ENCODE results near the gene ME3.

Gene ME3

GRCh38 chr11:86672007-86672621, at the start of gene ME3:
Gene ME3, minus strand, starts transcription at chr11:86672616.
- peak; percentile 37 for DNase-seq

DNA sequence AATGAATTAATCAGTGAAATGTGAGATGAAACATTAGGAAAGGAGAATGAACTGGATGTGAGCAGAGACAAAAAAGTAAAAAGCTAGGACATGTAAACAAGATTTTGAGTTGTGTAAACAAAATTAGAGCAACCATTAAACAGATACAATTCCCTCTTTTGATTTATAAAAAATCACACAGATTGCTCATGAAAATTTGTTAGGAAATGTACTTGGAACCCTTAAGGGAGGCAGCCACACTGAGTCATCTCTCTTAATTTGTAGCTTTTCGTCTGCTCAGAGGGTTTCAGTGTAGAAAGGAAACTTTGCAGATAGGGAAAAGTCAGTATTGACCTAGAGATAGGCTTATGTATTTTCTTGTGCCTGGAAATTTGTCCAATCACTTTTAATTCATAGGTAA, 49.6 kb upstream of the ME3 start:
- DNase-seq: peak; percentile 76

- peak; percentile 59 for DNase-seq
Observed at GRCh38 chr11:86720546-86720945, 48.1 kb upstream of the ME3 start.

- DNase-seq: peak; percentile 98
Observed at GRCh38 chr11:86719781-86720463, 47.5 kb upstream of the ME3 start.

- no peak for DNase-seq
Observed at GRCh38 chr11:86718999-86719398, 46.6 kb upstream of the ME3 start.

GRCh38 chr11:86718521-86718920, 46.1 kb upstream of the ME3 start:
- DNase-seq: no peak

GRCh38 chr11:86717817-86718501, 45.5 kb upstream of the ME3 start:
- no peak for DNase-seq

GRCh38 chr11:86715611-86716010, 43.2 kb upstream of the ME3 start:
- no peak for DNase-seq

GRCh38 chr11:86713552-86713951, 41.1 kb upstream of the ME3 start:
- no peak for DNase-seq

GRCh38 chr11:86710936-86711335, 38.5 kb upstream of the ME3 start:
- no peak for DNase-seq

DNA sequence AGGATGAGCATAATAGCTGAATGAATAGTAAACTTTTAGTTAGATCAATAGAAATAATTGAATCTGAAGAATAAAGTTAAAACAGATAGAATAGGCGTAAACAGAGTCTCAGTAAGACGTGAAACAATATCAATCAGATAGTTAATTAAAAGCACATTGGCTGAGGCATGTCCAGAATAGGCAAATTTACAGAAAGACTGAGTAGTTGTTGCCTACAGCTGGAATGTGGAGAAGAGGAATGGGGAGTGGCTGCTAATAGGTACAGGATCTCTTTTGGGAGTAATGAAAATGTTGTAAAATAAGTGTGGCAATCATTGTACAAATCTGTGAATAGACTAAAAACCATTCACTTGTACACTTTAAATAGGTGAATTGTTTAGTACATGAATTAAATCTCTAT, 36.3 kb upstream of the ME3 start:
- no peak for DNase-seq

DNA sequence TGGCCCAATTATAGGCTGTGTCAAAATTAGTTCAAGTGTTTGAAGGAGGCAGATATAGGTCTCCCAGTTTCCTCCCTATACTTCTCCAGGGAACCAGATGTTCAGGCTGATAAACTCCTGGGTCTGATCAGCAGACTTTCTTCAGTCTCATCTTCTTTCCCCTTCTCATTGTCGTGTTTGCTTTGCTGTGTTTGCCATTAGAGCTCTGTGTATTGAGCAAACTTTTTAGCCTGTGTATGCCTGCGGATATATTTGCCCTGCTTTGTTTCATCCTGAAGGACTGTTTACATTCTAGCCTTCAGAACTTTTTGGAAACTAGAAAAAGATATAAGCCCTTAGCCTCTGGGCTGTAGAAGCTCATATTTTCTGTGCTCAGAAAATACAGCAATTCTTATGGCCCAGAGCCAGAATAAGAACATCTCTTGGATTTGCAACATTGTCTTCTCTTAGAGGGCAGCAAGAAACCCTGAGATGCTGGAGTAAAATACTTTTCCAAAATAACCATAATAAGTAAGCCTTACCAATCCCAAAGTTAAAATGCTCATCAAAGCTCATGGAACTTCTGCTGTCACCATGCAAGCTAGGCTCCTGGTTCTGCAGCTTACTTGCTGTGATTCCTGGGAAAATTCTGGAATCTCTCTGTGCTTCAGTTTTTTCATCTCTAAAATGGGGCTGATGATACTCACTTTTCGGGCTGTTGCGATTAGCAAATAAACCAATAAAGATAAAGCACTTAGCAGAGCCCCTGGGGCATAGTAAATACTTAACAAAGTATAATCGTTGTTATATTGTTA, 34.1 kb upstream of the ME3 start:
- no peak for DNase-seq

GRCh38 chr11:86704710-86705109, 32.3 kb upstream of the ME3 start:
- no peak for DNase-seq

DNA sequence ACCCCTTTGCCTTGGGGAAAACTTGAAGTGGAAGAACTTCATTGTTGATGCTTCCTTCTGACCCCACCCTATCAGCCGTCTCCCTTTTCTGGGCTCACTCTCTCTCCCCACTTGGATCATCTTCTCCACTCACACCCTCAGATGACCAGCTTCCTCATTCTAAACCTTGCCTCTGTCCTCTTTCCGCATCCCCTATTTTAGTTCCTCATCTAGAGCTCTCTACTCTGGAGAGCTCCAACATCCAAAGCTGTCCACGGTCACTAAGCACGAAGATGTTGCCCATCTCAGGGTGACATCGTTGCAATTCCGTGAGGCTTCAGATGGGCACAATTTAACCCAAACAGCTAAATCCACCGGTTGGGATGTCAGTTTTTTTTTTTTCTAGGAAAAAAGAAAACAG, 31.6 kb upstream of the ME3 start:
- DNase-seq: no peak

DNA sequence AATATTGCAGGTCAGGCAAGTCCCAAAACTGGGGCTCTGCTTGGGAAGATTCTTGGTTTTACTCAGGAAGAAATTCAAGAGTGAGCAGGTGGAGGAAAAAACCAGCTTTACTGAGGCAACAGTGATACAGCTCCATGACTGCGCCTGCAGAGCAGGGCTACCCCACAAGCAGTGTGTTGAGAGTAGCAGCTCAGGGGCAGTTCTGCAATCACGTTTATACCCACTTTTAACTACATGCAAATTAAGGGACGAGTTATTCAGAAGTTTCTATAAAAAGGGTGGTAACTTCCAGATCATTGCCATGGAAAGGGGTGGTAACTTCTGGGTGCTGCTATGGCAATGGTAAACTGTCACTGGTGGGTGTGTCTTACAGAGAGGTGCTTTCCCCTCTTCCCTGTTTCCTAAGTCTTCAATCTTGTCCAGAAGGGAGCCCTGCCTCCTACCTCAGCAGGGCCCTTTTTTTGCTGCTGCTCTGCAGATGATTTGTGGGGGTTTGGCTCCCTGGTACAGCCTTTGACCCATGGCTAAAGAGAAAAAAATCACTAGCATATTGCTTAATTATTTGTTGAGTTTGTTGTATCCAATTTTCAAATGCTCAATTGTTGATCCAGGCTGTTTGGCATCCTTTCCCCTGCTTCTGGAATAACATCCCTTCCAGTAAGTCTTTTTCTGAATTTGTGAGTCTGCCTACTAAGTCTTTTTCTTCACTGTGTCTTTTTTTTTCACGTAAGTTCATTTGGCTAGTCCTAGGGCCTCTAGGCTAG, 30.0 kb upstream of the ME3 start:
- no peak for DNase-seq

GRCh38 chr11:86699040-86699791, 26.8 kb upstream of the ME3 start:
- DNase-seq: peak; percentile 48

DNA sequence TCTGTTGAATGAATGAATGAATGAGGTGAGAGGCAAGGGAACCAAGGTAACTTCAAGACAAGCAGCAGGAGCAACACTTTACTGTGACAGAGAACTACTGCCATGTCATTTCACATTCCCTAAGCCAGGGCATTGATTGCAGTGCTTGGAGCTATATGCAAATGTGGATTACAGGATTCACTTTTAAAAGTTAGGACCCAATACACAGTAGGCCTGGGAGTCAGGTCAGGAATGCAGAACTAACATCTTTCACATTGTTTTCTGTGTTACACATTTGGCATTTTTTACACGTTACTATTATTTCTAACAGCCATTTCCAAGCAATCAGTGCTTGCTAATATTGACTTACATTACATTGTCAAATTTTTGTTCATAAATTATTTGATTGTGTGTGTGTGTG, 26.2 kb upstream of the ME3 start:
- peak; percentile 68 for DNase-seq

- no peak for DNase-seq
Observed at GRCh38 chr11:86696451-86696850, 24.0 kb upstream of the ME3 start.

GRCh38 chr11:86696004-86696403, 23.6 kb upstream of the ME3 start:
- peak; percentile 98 for DNase-seq

DNA sequence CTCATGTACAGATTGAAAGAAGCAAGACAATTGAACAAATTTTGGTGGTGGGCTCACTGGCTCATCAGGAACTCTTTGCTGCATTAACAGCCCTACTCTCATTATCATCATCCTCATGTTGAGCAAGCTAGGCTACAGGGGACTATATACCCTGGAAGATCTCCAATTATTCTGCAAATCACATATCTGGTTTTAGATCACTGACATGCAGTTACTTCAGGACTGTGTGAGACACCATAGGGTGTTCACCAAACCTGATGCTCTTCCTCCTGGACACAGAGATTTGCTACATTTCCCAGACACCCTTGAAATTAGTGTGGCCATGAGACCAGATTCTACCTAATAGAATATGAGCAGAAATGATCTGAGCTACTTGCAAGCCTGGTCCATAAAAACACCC, 23.0 kb upstream of the ME3 start:
- DNase-seq: peak; percentile 72

DNA sequence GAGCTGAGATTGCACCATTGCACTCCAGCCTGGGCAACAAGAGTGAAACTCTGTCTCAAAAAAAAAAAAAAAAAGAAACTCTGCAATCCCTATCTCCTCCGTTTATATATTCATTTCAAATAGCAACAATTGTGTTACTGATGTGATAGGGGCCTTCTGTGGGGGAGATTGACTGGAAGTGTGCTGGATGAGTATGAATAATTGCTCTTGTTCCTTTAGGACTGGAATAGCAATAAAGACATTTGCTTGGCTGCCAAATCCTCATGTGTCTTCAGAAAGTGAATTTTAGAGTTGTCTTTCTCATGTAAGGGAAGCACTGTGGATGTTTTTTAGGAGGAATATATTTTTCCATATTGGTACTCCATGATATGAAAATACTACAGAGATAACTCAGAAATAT, 21.1 kb upstream of the ME3 start:
- DNase-seq: no peak

- DNase-seq: no peak
Observed at GRCh38 chr11:86692746-86693145, 20.3 kb upstream of the ME3 start.
